ENCODE data around the gene SLC41A3. TPM values are rescaled to one million over a fixed set of nuclear protein-coding genes. Genes with fewer than 3 reads are reported as not detected.

SLC41A3 gene
- total RNA-seq, 1 experiment from 2014 or later: 41.3 TPM

DNA sequence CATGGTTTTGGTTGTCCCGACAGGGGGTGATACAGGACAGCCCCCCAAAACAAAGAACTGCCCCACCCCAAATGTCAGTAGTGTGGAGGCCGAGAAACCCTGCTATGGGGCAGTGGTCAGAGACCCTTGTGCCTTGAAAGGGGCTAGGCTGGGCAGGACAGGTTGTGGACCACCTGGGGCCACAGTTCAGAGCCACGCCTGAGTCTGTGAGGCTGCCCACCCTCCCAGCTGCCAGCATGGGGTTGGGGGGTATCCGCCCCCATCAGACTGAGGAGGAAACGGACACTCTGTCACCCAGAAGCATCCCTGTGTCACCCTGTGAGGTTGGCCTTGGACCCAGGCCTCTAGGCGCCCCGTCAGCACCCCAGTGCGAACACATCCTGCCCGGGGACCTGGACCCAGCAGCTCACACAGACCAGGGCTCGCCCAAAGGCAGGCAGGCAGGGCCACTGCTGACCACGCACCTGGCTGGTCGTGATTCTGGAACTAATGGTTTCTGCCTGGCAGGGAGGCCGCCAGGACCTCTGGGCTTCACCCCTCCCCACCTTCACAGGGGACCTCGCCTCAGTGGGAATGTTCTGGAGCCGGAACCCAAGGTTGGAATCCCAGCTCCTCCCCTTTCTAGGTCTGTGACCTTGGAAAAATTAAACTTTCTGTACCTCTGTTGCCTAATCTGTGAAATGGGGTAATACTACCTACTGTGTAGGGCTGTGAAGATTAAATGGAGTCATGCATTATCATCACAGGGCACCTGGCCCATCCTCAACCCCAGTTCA, 1.4 kb downstream of the SLC41A3 start:
- H3K4me3 ChIP-seq (ENCODE audit: low read depth, low read length): no peak overlapping the region; the same call in 1 of the 2 replicates
- peaks cover 12% of the 10 kb centered on the region for H3K9me3 ChIP-seq
- Mint-ChIP-seq H3K27ac (ENCODE audit: unreplicated experiment) (peak overlapping the region; percentile 72), H3K4me1 (ENCODE audit: low read depth, unreplicated experiment) (peaks cover 15% of the 10 kb centered on the region), H3K4me3 (ENCODE audit: unreplicated experiment) (peak overlapping the region; percentile 81), H3K36me3 (ENCODE audit: insufficient read depth, unreplicated experiment) (no peaks in the 10 kb centered on the region), H3K27me3 (ENCODE audit: insufficient read depth, unreplicated experiment) (no peaks in the 10 kb centered on the region), H3K9me3 (ENCODE audit: unreplicated experiment) (no peaks in the 10 kb centered on the region)
- ChIA-PET CTCF (no interaction called here), POLR2A (no interaction called here)
- H3K36me3 ChIP-seq (ENCODE audit: control insufficient read depth, insufficient read depth, low read length): no peaks in the 10 kb centered on the region
- intact Hi-C loops (cut with micrococcal nuclease; ENCODE audit: unreplicated experiment): loop anchor here (10.0 kb wide), 1 partner anchor 168 kb away; no protein-coding TSS in a partner anchor
- TSS peak; percentile 51 for BruUV-seq (replicated peaks)
- H3K27me3 ChIP-seq (replicated peaks; ENCODE audit: control insufficient read depth, insufficient read depth, low read length): no peaks in the 10 kb centered on the region
- peaks cover 7% of the 10 kb centered on the region; the same call in 1 of the 2 replicates for H3K4me1 ChIP-seq
- TF ChIP-seq, protein P1, sequence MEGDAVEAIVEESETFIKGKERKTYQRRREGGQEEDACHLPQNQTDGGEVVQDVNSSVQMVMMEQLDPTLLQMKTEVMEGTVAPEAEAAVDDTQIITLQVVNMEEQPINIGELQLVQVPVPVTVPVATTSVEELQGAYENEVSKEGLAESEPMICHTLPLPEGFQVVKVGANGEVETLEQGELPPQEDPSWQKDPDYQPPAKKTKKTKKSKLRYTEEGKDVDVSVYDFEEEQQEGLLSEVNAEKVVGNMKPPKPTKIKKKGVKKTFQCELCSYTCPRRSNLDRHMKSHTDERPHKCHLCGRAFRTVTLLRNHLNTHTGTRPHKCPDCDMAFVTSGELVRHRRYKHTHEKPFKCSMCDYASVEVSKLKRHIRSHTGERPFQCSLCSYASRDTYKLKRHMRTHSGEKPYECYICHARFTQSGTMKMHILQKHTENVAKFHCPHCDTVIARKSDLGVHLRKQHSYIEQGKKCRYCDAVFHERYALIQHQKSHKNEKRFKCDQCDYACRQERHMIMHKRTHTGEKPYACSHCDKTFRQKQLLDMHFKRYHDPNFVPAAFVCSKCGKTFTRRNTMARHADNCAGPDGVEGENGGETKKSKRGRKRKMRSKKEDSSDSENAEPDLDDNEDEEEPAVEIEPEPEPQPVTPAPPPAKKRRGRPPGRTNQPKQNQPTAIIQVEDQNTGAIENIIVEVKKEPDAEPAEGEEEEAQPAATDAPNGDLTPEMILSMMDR (IDR thresholded peaks at IDR 0.05; ENCODE audit: insufficient read depth in 1 of 2, low read depth in 1 of 2, low read length in 1 of 2, severe bottlenecking in 1 of 2, unreplicated experiment in 1 of 2): no peak
- DNase-seq: no peak

DNA sequence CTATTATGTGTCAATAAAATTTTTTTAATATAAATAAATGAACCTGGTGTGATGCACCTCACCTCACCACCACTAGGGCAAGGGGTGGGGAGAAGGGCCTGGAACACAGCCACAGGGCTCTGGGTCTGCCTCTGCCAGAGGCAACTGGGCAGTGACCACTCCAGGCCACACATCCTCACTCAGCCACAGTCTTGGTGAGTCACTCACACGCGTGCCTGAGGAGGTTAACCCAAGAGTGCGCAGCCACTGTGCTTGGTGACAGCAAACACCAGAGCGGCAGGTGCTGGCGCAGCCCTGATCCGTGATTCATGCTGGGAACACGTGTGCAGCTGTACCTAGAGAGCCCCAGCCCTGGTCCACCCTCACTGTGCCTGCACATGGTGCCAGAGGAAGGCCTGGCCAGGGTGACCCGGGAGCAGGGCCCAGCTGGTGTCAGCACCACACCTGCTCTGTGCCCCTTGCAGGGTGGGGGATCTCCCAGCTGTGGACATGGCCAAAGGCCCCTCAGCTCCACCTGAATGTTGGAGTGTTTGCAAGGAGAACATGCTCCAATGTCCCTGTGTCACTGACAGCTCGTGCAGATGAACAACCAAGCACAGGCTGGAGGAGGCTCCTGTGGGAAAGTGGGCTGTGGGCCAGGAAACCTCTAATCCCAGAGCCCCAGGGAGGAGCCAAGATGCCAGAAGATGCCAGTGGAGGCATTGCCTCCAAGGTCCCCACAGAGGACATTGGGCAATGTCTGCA, 2.1 kb downstream of the SLC41A3 start:
- no peaks in the 10 kb centered on the region for H3K27me3 Mint-ChIP-seq (ENCODE audit: insufficient read depth, unreplicated experiment)
- ChIA-PET POLR2A (no interaction called here), CTCF (no interaction called here)
- no peak overlapping the region for H3K4me3 ChIP-seq (ENCODE audit: low read depth, low read length)
- peaks cover 15% of the 10 kb centered on the region for H3K4me1 Mint-ChIP-seq (ENCODE audit: low read depth, unreplicated experiment)
- DNase-seq: peak in 1 of 2 experiments; percentile 19
- H3K27ac Mint-ChIP-seq (ENCODE audit: unreplicated experiment): no peak overlapping the region
- H3K4me1 ChIP-seq: peaks cover 7% of the 10 kb centered on the region; the same call in 1 of the 2 replicates
- no TSS peak for BruUV-seq (replicated peaks)
- H3K36me3 Mint-ChIP-seq (ENCODE audit: insufficient read depth, unreplicated experiment): no peaks in the 10 kb centered on the region
- H3K27me3 ChIP-seq (replicated peaks; ENCODE audit: control insufficient read depth, insufficient read depth, low read length): no peaks in the 10 kb centered on the region
- no peak overlapping the region for H3K4me3 Mint-ChIP-seq (ENCODE audit: unreplicated experiment)
- no peaks in the 10 kb centered on the region for H3K36me3 ChIP-seq (ENCODE audit: control insufficient read depth, insufficient read depth, low read length)
- peaks cover 4% of the 10 kb centered on the region for H3K9me3 ChIP-seq
- intact Hi-C loops (cut with micrococcal nuclease; ENCODE audit: unreplicated experiment): loop anchor here (10.0 kb wide), 1 partner anchor 167 kb away; no protein-coding TSS in a partner anchor
- H3K9me3 Mint-ChIP-seq (ENCODE audit: unreplicated experiment): no peaks in the 10 kb centered on the region
- TF ChIP-seq, protein P1 (IDR thresholded peaks at IDR 0.05; ENCODE audit: insufficient read depth in 1 of 2, low read depth in 1 of 2, low read length in 1 of 2, severe bottlenecking in 1 of 2, unreplicated experiment in 1 of 2): no peak

DNA sequence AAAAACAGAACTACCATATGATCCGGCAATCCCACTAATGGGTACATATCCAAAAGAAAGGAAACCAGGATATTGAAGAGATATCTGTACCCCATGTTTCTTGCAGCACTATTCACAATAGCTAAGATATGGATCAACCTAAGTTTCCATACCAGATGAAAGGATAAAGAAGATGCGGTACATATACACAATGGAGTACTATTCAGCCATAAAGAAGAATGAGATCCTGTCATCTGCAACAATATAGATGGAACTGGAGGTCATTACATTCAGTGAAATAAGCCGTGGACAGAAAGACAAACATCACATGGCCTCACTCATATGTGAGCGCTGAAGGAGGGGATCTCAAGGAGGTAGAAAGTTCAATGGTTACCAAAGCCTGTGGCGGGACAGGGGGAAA, 3.0 kb downstream of the SLC41A3 start:
- ChIA-PET POLR2A (no interaction called here), CTCF (no interaction called here)
- DNase-seq: no peak
- Histone ChIP-seq H3K9me3 (no peaks in the 10 kb centered on the region), H3K4me3 (ENCODE audit: low read depth, low read length) (no peak overlapping the region), H3K4me1 (peaks cover 7% of the 10 kb centered on the region; the same call in 1 of the 2 replicates), H3K36me3 (ENCODE audit: control insufficient read depth, insufficient read depth, low read length) (no peaks in the 10 kb centered on the region), H3K27me3 (replicated peaks; ENCODE audit: control insufficient read depth, insufficient read depth, low read length) (no peaks in the 10 kb centered on the region)
- H3K36me3 Mint-ChIP-seq (ENCODE audit: insufficient read depth, unreplicated experiment): no peaks in the 10 kb centered on the region
- H3K9me3 Mint-ChIP-seq (ENCODE audit: unreplicated experiment): no peaks in the 10 kb centered on the region
- no peak overlapping the region for H3K27ac Mint-ChIP-seq (ENCODE audit: unreplicated experiment)
- H3K4me1 Mint-ChIP-seq (ENCODE audit: low read depth, unreplicated experiment): peaks cover 15% of the 10 kb centered on the region
- no peak overlapping the region for H3K4me3 Mint-ChIP-seq (ENCODE audit: unreplicated experiment)
- BruUV-seq (replicated peaks): no TSS peak
- H3K27me3 Mint-ChIP-seq (ENCODE audit: insufficient read depth, unreplicated experiment): no peaks in the 10 kb centered on the region
- TF ChIP-seq, protein P1 (IDR thresholded peaks at IDR 0.05; ENCODE audit: insufficient read depth in 1 of 2, low read depth in 1 of 2, low read length in 1 of 2, severe bottlenecking in 1 of 2, unreplicated experiment in 1 of 2): no peak
- intact Hi-C loops (cut with micrococcal nuclease; ENCODE audit: unreplicated experiment): loop anchor here (10.0 kb wide), 1 partner anchor 166 kb away; no protein-coding TSS in a partner anchor
